CD4-positive, alpha-beta T cell (primary cell): ENCODE results near the gene CHMP3. TPM values are rescaled to one million over a fixed set of nuclear protein-coding genes. Genes with fewer than 3 reads are reported as not detected.

ENCODE experiments used
- ATAC-seq: fragments of 200-7000 bp; cut with Tn5 transposase; one replicate; pipeline ENCODE4 v1.10.0; 2022; ENCODE audit warnings: mild to moderate bottlenecking; ENCODE audit not compliant: poor library complexity
- CTCF ChIA-PET: fragments of 350-600 bp; sonication (Branson Sonifier 250); formaldehyde crosslinking; loops from one replicate; lab custom pipeline; 2021; ENCODE audit warnings: antibody characterized with exemption, inconsistent platforms; lab: Charles Lee
- POLR2A ChIA-PET: fragments of 350-600 bp; sonication (Branson Sonifier 250); formaldehyde crosslinking; loops from one replicate; lab custom pipeline; 2021; ENCODE audit warnings: antibody characterized with exemption, inconsistent platforms; lab: Charles Lee
- DNase-seq, 14 experiments: peaks; one replicate each; pipeline ENCODE4 v3.0.0-alpha.2; 2013 to 2020; ENCODE audit warnings: mixed read lengths in 2 of 14
- H3K27ac ChIP-seq, 2 donors: one replicate each; pipeline versions ENCODE4 v1.5.1 to v1.7.0; 2013; ENCODE audit warnings: low read length in 2 of 2, low read depth in 1 of 2, mild to moderate bottlenecking in 1 of 2
- H3K27me3 ChIP-seq, 2 experiments: 1 replicate in 1 of 2; 2 replicates in 1 of 2; pipeline versions ENCODE4 v1.6.1 to v1.7.0; 2013; ENCODE audit warnings: low read length in 2 of 2, control low read depth in 1 of 2, mild to moderate bottlenecking in 1 of 2, moderate library complexity in 1 of 2; ENCODE audit not compliant: insufficient read depth in 2 of 2, control insufficient read depth in 1 of 2
- H3K36me3 ChIP-seq: one replicate; pipeline ENCODE4 v1.6.1; 2013; ENCODE audit warnings: low read length, control low read depth; ENCODE audit not compliant: insufficient read depth
- H3K4me1 ChIP-seq: one replicate; pipeline ENCODE4 v1.6.1; 2013; ENCODE audit warnings: low read length, control low read depth; ENCODE audit not compliant: insufficient read depth
- H3K4me3 ChIP-seq: one replicate; pipeline ENCODE4 v1.5.1; 2013; ENCODE audit warnings: mild to moderate bottlenecking, low read length, moderate library complexity
- H3K9me3 ChIP-seq, 2 experiments: 1 replicate in 1 of 2; 2 replicates in 1 of 2; pipeline versions ENCODE4 v1.6.1 to v1.7.0; 2013; ENCODE audit warnings: low read length in 2 of 2, mild to moderate bottlenecking in 2 of 2, control low read depth in 1 of 2, moderate library complexity in 1 of 2; ENCODE audit not compliant: control insufficient read depth in 1 of 2, insufficient read depth in 1 of 2
- H3K27ac Mint-ChIP-seq: one replicate; pipeline ENCODE4 v1.8.0; 2020; ENCODE audit warnings: mixed read lengths
- H3K27me3 Mint-ChIP-seq: one replicate; pipeline ENCODE4 v1.8.0; 2021; ENCODE audit warnings: mixed read lengths
- H3K36me3 Mint-ChIP-seq: one replicate; pipeline ENCODE4 v1.8.0; 2021; ENCODE audit warnings: low read depth, mixed read lengths
- H3K4me1 Mint-ChIP-seq: one replicate; pipeline ENCODE4 v1.8.0; 2021; ENCODE audit warnings: low read depth, mixed read lengths
- H3K4me3 Mint-ChIP-seq: one replicate; pipeline ENCODE4 v1.8.0; 2020; ENCODE audit warnings: mild to moderate bottlenecking, mixed read lengths
- H3K9me3 Mint-ChIP-seq: one replicate; pipeline ENCODE4 v1.8.0; 2020; ENCODE audit warnings: mixed read lengths
- intact Hi-C, 2 experiments: fragments of 100-400 bp; cut with DNase I in 1 of 2; cut with micrococcal nuclease in 1 of 2; formaldehyde crosslinking; loops; one replicate each; pipeline versions ENCODE4 v1.15.1 to v1.9.0; 2023 to 2025; cut with DNase I, micrococcal nuclease
- total RNA-seq, 174 experiments: library from RNA in 2 of 174; stranded (reverse) in 2 of 174; gene quantifications; one replicate each; pipeline ENCODE4 v1.2.3 and lab custom pipeline; 2021 to 2026
- TF ChIP-seq, protein P1 (sequence below): fragments of 200-600 bp; IDR thresholded peaks from one replicate; pipeline ENCODE4 v1.8.0; 2022; ENCODE audit warnings: antibody characterized with exemption, mild to moderate bottlenecking

Gene CHMP3
- total RNA-seq, 2 experiments from 2014 or later, result 61.7 to 65.3 TPM

GRCh38 chr2:86480105-86480504 is 83.1 kb downstream of the CHMP3 start:
- CTCF ChIA-PET, result interaction anchor here (0.9 kb wide), 1 partner anchor 11 kb away, joined by 3 read pairs; no protein-coding TSS in a partner anchor

GRCh38 chr2:86477349-86477748 is 85.9 kb downstream of the CHMP3 start:
- H3K4me1 Mint-ChIP-seq, result peaks cover 19% of the 10 kb centered on the region
- Histone ChIP-seq H3K4me3 (no peak overlapping the region), H3K27ac (no peak overlapping the region), H3K4me1 (no peaks in the 10 kb centered on the region), H3K9me3 (no peaks in the 10 kb centered on the region), H3K27me3 (no peaks in the 10 kb centered on the region), H3K36me3 (peaks cover 99% of the 10 kb centered on the region)
- ChIA-PET POLR2A (interaction anchor here (1.3 kb wide), 1 partner anchor 37 kb away, joined by 3 read pairs; the partner anchor contains the start of gene KDM3A), CTCF (no interaction called here)
- TF ChIP-seq, protein P1, sequence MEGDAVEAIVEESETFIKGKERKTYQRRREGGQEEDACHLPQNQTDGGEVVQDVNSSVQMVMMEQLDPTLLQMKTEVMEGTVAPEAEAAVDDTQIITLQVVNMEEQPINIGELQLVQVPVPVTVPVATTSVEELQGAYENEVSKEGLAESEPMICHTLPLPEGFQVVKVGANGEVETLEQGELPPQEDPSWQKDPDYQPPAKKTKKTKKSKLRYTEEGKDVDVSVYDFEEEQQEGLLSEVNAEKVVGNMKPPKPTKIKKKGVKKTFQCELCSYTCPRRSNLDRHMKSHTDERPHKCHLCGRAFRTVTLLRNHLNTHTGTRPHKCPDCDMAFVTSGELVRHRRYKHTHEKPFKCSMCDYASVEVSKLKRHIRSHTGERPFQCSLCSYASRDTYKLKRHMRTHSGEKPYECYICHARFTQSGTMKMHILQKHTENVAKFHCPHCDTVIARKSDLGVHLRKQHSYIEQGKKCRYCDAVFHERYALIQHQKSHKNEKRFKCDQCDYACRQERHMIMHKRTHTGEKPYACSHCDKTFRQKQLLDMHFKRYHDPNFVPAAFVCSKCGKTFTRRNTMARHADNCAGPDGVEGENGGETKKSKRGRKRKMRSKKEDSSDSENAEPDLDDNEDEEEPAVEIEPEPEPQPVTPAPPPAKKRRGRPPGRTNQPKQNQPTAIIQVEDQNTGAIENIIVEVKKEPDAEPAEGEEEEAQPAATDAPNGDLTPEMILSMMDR, result no peak
- no peaks in the 10 kb centered on the region for H3K27me3 Mint-ChIP-seq
- no peaks in the 10 kb centered on the region for H3K9me3 Mint-ChIP-seq
- no peak for ATAC-seq
- intact Hi-C loops, result no loop called here
- H3K27ac Mint-ChIP-seq, result peak overlapping the region; percentile 68
- DNase-seq, result no peak
- peaks cover 100% of the 10 kb centered on the region for H3K36me3 Mint-ChIP-seq
- no peak overlapping the region for H3K4me3 Mint-ChIP-seq

More at GRCh38 chr2:86480105-86480504, 83.1 kb downstream of the CHMP3 start:
- H3K27me3 Mint-ChIP-seq, result no peaks in the 10 kb centered on the region
- TF ChIP-seq, protein P1, result no peak
- Histone ChIP-seq H3K27me3 (no peaks in the 10 kb centered on the region), H3K9me3 (no peaks in the 10 kb centered on the region), H3K4me3 (no peak overlapping the region), H3K4me1 (no peaks in the 10 kb centered on the region), H3K36me3 (peaks cover 100% of the 10 kb centered on the region), H3K27ac (no peak overlapping the region)
- no peaks in the 10 kb centered on the region for H3K9me3 Mint-ChIP-seq
- H3K4me1 Mint-ChIP-seq, result peaks cover 9% of the 10 kb centered on the region
- no peak overlapping the region for H3K27ac Mint-ChIP-seq
- DNase-seq (no peak), ATAC-seq (no peak)
- no peak overlapping the region for H3K4me3 Mint-ChIP-seq
- POLR2A ChIA-PET, result interaction anchor here (1.0 to 1.1 kb wide), 2 partner anchors 12 to 38 kb away, joined by 3 read pairs; no protein-coding TSS in a partner anchor
- intact Hi-C loops, result no loop called here
- peaks cover 100% of the 10 kb centered on the region for H3K36me3 Mint-ChIP-seq

GRCh38 chr2:86476918-86477317 is 86.3 kb downstream of the CHMP3 start:
- intact Hi-C loops, result no loop called here
- no peak overlapping the region for H3K27ac ChIP-seq
- CTCF ChIA-PET, result interaction anchor here (0.6 kb wide), 1 partner anchor 9 kb away, joined by 3 read pairs; no protein-coding TSS in a partner anchor
- H3K9me3 ChIP-seq, result no peaks in the 10 kb centered on the region
- H3K4me3 ChIP-seq, result no peak overlapping the region
- Mint-ChIP-seq H3K36me3 (peaks cover 100% of the 10 kb centered on the region), H3K4me3 (no peak overlapping the region), H3K9me3 (no peaks in the 10 kb centered on the region), H3K4me1 (peaks cover 23% of the 10 kb centered on the region), H3K27ac (peak overlapping the region; percentile 68), H3K27me3 (no peaks in the 10 kb centered on the region)
- ATAC-seq (no peak), DNase-seq (no peak)
- POLR2A ChIA-PET, result interaction anchor here (1.3 kb wide), 1 partner anchor 36 kb away, joined by 3 read pairs; the partner anchor contains the start of gene KDM3A
- no peaks in the 10 kb centered on the region for H3K27me3 ChIP-seq
- peaks cover 99% of the 10 kb centered on the region for H3K36me3 ChIP-seq
- no peaks in the 10 kb centered on the region for H3K4me1 ChIP-seq
- TF ChIP-seq, protein P1, result no peak
